Liver (tissue), 9 donors: ENCODE results near the gene MAGED2. TPM values are rescaled to one million over a fixed set of nuclear protein-coding genes. Genes with fewer than 3 reads are reported as not detected.
A peak's percentile ranks its signal among the peaks of the same experiment; 100 is the strongest.

Source experiments
- DNase-seq: peaks from one replicate; pipeline ENCODE4 v3.0.0-alpha.2; 2017; ENCODE audit warnings: low spot score
- H3K27ac ChIP-seq, 2 donors: one replicate each; pipeline ENCODE4 v1.7.0; 2013; ENCODE audit warnings: inconsistent platforms in 2 of 2, low read length in 2 of 2, control low read depth in 1 of 2, low read depth in 1 of 2, mild to moderate bottlenecking in 1 of 2
- H3K27me3 ChIP-seq, 4 donors: one replicate each; pipeline versions ENCODE4 v1.6.1 to v1.7.0; 2013; ENCODE audit warnings: low read length in 3 of 4, inconsistent platforms in 1 of 4, mild to moderate bottlenecking in 1 of 4, moderate library complexity in 1 of 4; ENCODE audit not compliant: control insufficient read depth in 4 of 4, insufficient read depth in 4 of 4
- H3K36me3 ChIP-seq, 4 donors: one replicate each; pipeline versions ENCODE4 v1.6.1 to v1.7.0; 2013; ENCODE audit warnings: low read length in 3 of 4, mild to moderate bottlenecking in 3 of 4, low read depth in 1 of 4, moderate library complexity in 1 of 4; ENCODE audit not compliant: control insufficient read depth in 4 of 4, insufficient read depth in 3 of 4
- H3K4me1 ChIP-seq, 4 donors: one replicate each; pipeline versions ENCODE4 v1.6.1 to v1.7.0; 2013; ENCODE audit warnings: low read length in 3 of 4, mild to moderate bottlenecking in 3 of 4, moderate library complexity in 1 of 4; ENCODE audit not compliant: control insufficient read depth in 4 of 4, insufficient read depth in 4 of 4
- H3K4me3 ChIP-seq, 3 donors: one replicate each; pipeline versions ENCODE4 v1.6.1 to v1.7.0; 2013; ENCODE audit warnings: low read length in 3 of 3, control low read depth in 1 of 3, low read depth in 1 of 3, mild to moderate bottlenecking in 1 of 3
- H3K9ac ChIP-seq, 2 donors: one replicate each; pipeline ENCODE4 v1.7.0; 2013; ENCODE audit warnings: low read length in 2 of 2, mild to moderate bottlenecking in 2 of 2, moderate library complexity in 2 of 2, control low read depth in 1 of 2, low read depth in 1 of 2
- H3K9me3 ChIP-seq, 4 donors: one replicate each; pipeline versions ENCODE4 v1.6.1 to v1.7.0; 2013; ENCODE audit warnings: low read length in 3 of 4; ENCODE audit not compliant: control insufficient read depth in 4 of 4
- CTCF ChIP-seq: fragments of 150-350 bp; IDR thresholded peaks from 2 replicates; pipeline ENCODE4 v1.5.1; 2017; ENCODE audit warnings: improper control_type of control experiment, low read depth, low read length; ENCODE audit not compliant: missing input control
- EGR1 ChIP-seq, 2 donors: IDR thresholded peaks; 2 replicates each; pipeline ENCODE4 v1.6.1; 2016 to 2018; ENCODE audit warnings: antibody characterized with exemption in 2 of 2, low read depth in 2 of 2
- FOXA1 ChIP-seq: IDR thresholded peaks from 2 replicates; pipeline ENCODE4 v1.6.1; 2016; ENCODE audit warnings: antibody characterized with exemption
- FOXA2 ChIP-seq: IDR thresholded peaks from 2 replicates; pipeline ENCODE4 v1.6.1; 2016; ENCODE audit warnings: antibody characterized with exemption
- GABPA ChIP-seq, 2 donors: IDR thresholded peaks in 1 of 2; conservative IDR thresholded peaks in 1 of 2; 2 replicates each; pipeline ENCODE4 v1.6.1; 2016; ENCODE audit warnings: antibody characterized with exemption in 2 of 2, mild to moderate bottlenecking in 1 of 2, moderate library complexity in 1 of 2
- HNF4G ChIP-seq: IDR thresholded peaks from 2 replicates; pipeline ENCODE4 v1.6.1; 2016; ENCODE audit warnings: antibody characterized with exemption
- JUND ChIP-seq, 2 donors: IDR thresholded peaks; 2 replicates each; pipeline ENCODE4 v1.6.1; 2016; ENCODE audit warnings: antibody characterized with exemption in 2 of 2
- MAX ChIP-seq: IDR thresholded peaks from 2 replicates; pipeline ENCODE4 v1.6.1; 2016; ENCODE audit warnings: antibody characterized with exemption
- NR2F2 ChIP-seq: IDR thresholded peaks from 2 replicates; pipeline ENCODE4 v1.6.1; 2016; ENCODE audit warnings: antibody characterized with exemption
- RAD21 ChIP-seq, 2 donors: IDR thresholded peaks; 2 replicates each; pipeline ENCODE4 v1.6.1; 2016; ENCODE audit warnings: antibody characterized with exemption in 2 of 2, mild to moderate bottlenecking in 2 of 2
- REST ChIP-seq: IDR thresholded peaks from 2 replicates; pipeline ENCODE4 v1.6.1; 2016; ENCODE audit warnings: antibody characterized with exemption, mild to moderate bottlenecking
- RXRA ChIP-seq, 2 donors: IDR thresholded peaks; 2 replicates each; pipeline ENCODE4 v1.6.1; 2017 to 2018; ENCODE audit warnings: antibody characterized with exemption in 2 of 2, mild to moderate bottlenecking in 1 of 2
- SP1 ChIP-seq: IDR thresholded peaks from 2 replicates; pipeline ENCODE4 v1.6.1; 2018; ENCODE audit warnings: antibody characterized with exemption, mild to moderate bottlenecking
- TAF1 ChIP-seq: conservative IDR thresholded peaks from 2 replicates; pipeline ENCODE4 v1.6.1; 2016; ENCODE audit warnings: antibody characterized with exemption, mild to moderate bottlenecking
- ZBTB33 ChIP-seq: IDR thresholded peaks from 2 replicates; pipeline ENCODE4 v1.6.1; 2016; ENCODE audit warnings: antibody characterized with exemption
- WGBS: extraction: QIAGEN DNeasy Blood & Tissue Kit; methylation state at CpG from one replicate; pipeline ENCODE4 v1.1.7; 2013; 5-methylcytosine and 5-hydroxymethylcytosine counted together
- polyA plus RNA-seq, 2 donors: library from polyadenylated mRNA; stranded (reverse) in 1 of 2; unstranded in 1 of 2; fragments of 200-250 nt in 1 of 2; fragments of >200 nt in 1 of 2; fragmentation: Nextera tagmentation in 1 of 2; extraction: Ambion mirVana in 1 of 2; gene quantifications; one replicate each; pipeline versions ENCODE4 v1.2.1 to v1.2.3, GENCODE V29; 2013 to 2015
- total RNA-seq, 2 donors: library from RNA; depleted of rRNA; stranded (reverse); fragments of >200 nt; gene quantifications; one replicate each; pipeline ENCODE4 v1.2.3, GENCODE V29; 2014
- donor health status: healthy.
- donor health status: healthy.
- donor health status: healthy.
- donor health status: healthy.
- donor health status: healthy.

The MAGED2 gene
- total and polyA plus RNA-seq, 4 donors = 25.4 to 93.4 (median 31.3) TPM

- no peaks in the 10 kb centered on the region for H3K4me1 ChIP-seq
- H3K36me3 ChIP-seq = no peaks in the 10 kb centered on the region
- no peak overlapping the region for H3K27ac ChIP-seq
- H3K4me3 ChIP-seq = no peak overlapping the region
- no peaks in the 10 kb centered on the region for H3K27me3 ChIP-seq
- no peaks in the 10 kb centered on the region for H3K9me3 ChIP-seq
- WGBS = 35% methylated on average over 4 of the region's 4 CpGs
- no peak overlapping the region for H3K9ac ChIP-seq
- TF ChIP-seq RAD21 (IDR thresholded peaks at IDR 0.05) (peak; percentile 40 to 75), NR2F2 (no peak), ZBTB33 (no peak), HNF4G (no peak), FOXA1 (no peak), RXRA (IDR thresholded peaks at IDR 0.05) (no peak), CTCF (peak; percentile 27), GABPA (IDR thresholded peaks at IDR 0.05 in 1 of 2, conservative IDR thresholded peaks at IDR 0.05 in 1 of 2) (no peak), REST (no peak), TAF1 (no peak), MAX (no peak), JUND (IDR thresholded peaks at IDR 0.05) (no peak), EGR1 (IDR thresholded peaks at IDR 0.05; ENCODE audit: low read depth in 2 of 2) (no peak), FOXA2 (no peak), SP1 (no peak)
- DNase-seq = no peak
Measured at GRCh38 chrX:54785901-54786300, 21.6 kb upstream of the MAGED2 start.

- no peaks in the 10 kb centered on the region for H3K9me3 ChIP-seq
- H3K27me3 ChIP-seq = no peaks in the 10 kb centered on the region
- no peaks in the 10 kb centered on the region for H3K36me3 ChIP-seq
- 89% methylated on average over 2 of the region's 2 CpGs for WGBS
- no peak for DNase-seq
- H3K9ac ChIP-seq = no peak overlapping the region
- H3K4me3 ChIP-seq = no peak overlapping the region
- H3K4me1 ChIP-seq = no peaks in the 10 kb centered on the region
- no peak overlapping the region for H3K27ac ChIP-seq
- TF ChIP-seq JUND (IDR thresholded peaks at IDR 0.05) = no peak
- TF ChIP-seq CTCF = peak; percentile 50
- peak; percentile 75 to 80 for TF ChIP-seq RAD21 (IDR thresholded peaks at IDR 0.05)
Measured at GRCh38 chrX:54786967-54787366, 20.6 kb upstream of the MAGED2 start.
